Skeletal muscle tissue (tissue), 4 donors: Measurements from ENCODE around the gene TLCD3B. TPM values are rescaled to one million over a fixed set of nuclear protein-coding genes. Genes with fewer than 3 reads are reported as not detected.

Source experiments
- H3K27ac ChIP-seq: one replicate; pipeline ENCODE4 v1.7.0; 2013; ENCODE audit warnings: mild to moderate bottlenecking, low read depth, low read length, inconsistent platforms
- H3K27me3 ChIP-seq, 3 donors: one replicate each; pipeline ENCODE4 v1.7.0; 2013; ENCODE audit warnings: low read length in 3 of 3; ENCODE audit not compliant: control insufficient read depth in 3 of 3, insufficient read depth in 3 of 3
- H3K36me3 ChIP-seq, 3 donors: one replicate each; pipeline ENCODE4 v1.7.0; 2013; ENCODE audit warnings: low read length in 3 of 3; ENCODE audit not compliant: control insufficient read depth in 3 of 3, insufficient read depth in 3 of 3
- H3K4me1 ChIP-seq, 3 donors: one replicate each; pipeline ENCODE4 v1.7.0; 2013; ENCODE audit warnings: low read length in 3 of 3, mild to moderate bottlenecking in 3 of 3; ENCODE audit not compliant: control insufficient read depth in 3 of 3, insufficient read depth in 3 of 3
- H3K4me3 ChIP-seq, 3 donors: one replicate each; pipeline ENCODE4 v1.7.0; 2013; ENCODE audit warnings: low read length in 3 of 3
- H3K9ac ChIP-seq, 3 donors: one replicate each; pipeline ENCODE4 v1.7.0; 2013; ENCODE audit warnings: low read length in 3 of 3, mild to moderate bottlenecking in 3 of 3, moderate library complexity in 2 of 3, low read depth in 1 of 3
- H3K9me3 ChIP-seq, 3 donors: one replicate each; pipeline ENCODE4 v1.7.0; 2013; ENCODE audit warnings: low read length in 3 of 3; ENCODE audit not compliant: control insufficient read depth in 3 of 3
- total RNA-seq: library from RNA; depleted of rRNA; stranded (reverse); fragments of >200 nt; gene quantifications from one replicate; pipeline ENCODE4 v1.2.3, GENCODE V29; 2014
- donor health status: Osteomylitis.

The TLCD3B gene
- total RNA-seq, 1 donor from 2014 or later: 0.52 TPM

- no peaks in the 10 kb centered on the region for H3K9me3 ChIP-seq
- H3K4me1 ChIP-seq: peaks cover 40 to 55% (median 46%) of the 10 kb centered on the region in 3 donors
- peak overlapping the region; percentile 64 for H3K27ac ChIP-seq
- peak overlapping the region; percentile 53 to 75 (median 57) for H3K9ac ChIP-seq
- peaks cover 56 to 67% (median 64%) of the 10 kb centered on the region in 3 donors for H3K36me3 ChIP-seq
- peak overlapping the region; percentile 61 to 65 (median 65) for H3K4me3 ChIP-seq
- H3K27me3 ChIP-seq: no peaks in the 10 kb centered on the region
Observed at GRCh38 chr16:30068750-30069610, 37.9 kb upstream of the TLCD3B start.

GRCh38 chr16:30068333-30068732 is 37.3 kb upstream of the TLCD3B start:
- Histone ChIP-seq H3K27ac (peak overlapping the region; percentile 64), H3K4me1 (peaks cover 46 to 61% (median 52%) of the 10 kb centered on the region in 3 donors), H3K9ac (peak overlapping the region in 2 of 3 donors; percentile 53 to 75), H3K36me3 (peaks cover 56 to 67% (median 64%) of the 10 kb centered on the region in 3 donors), H3K4me3 (peak overlapping the region; percentile 61 to 65 (median 65)), H3K27me3 (no peaks in the 10 kb centered on the region), H3K9me3 (no peaks in the 10 kb centered on the region)

- no peaks in the 10 kb centered on the region for H3K27me3 ChIP-seq
- peaks cover 56 to 67% (median 64%) of the 10 kb centered on the region in 3 donors for H3K36me3 ChIP-seq
- peak overlapping the region; percentile 95 to 99 (median 98) for H3K4me3 ChIP-seq
- H3K27ac ChIP-seq: peak overlapping the region; percentile 99
- H3K9ac ChIP-seq: peak overlapping the region; percentile 1 to 100 (median 98)
- H3K4me1 ChIP-seq: peaks cover 53 to 69% (median 59%) of the 10 kb centered on the region in 3 donors
- no peaks in the 10 kb centered on the region for H3K9me3 ChIP-seq
Observed at GRCh38 chr16:30067584-30067916, 36.5 kb upstream of the TLCD3B start.

- peak overlapping the region; percentile 95 to 99 (median 98) for H3K4me3 ChIP-seq
- H3K4me1 ChIP-seq: peaks cover 54 to 74% (median 60%) of the 10 kb centered on the region in 3 donors
- H3K27me3 ChIP-seq: no peaks in the 10 kb centered on the region
- no peaks in the 10 kb centered on the region for H3K9me3 ChIP-seq
- H3K36me3 ChIP-seq: peaks cover 56 to 61% (median 60%) of the 10 kb centered on the region in 3 donors
- peak overlapping the region; percentile 97 to 100 (median 98) for H3K9ac ChIP-seq
- peak overlapping the region; percentile 99 for H3K27ac ChIP-seq
Observed at GRCh38 chr16:30066761-30067583, 35.9 kb upstream of the TLCD3B start.

DNA sequence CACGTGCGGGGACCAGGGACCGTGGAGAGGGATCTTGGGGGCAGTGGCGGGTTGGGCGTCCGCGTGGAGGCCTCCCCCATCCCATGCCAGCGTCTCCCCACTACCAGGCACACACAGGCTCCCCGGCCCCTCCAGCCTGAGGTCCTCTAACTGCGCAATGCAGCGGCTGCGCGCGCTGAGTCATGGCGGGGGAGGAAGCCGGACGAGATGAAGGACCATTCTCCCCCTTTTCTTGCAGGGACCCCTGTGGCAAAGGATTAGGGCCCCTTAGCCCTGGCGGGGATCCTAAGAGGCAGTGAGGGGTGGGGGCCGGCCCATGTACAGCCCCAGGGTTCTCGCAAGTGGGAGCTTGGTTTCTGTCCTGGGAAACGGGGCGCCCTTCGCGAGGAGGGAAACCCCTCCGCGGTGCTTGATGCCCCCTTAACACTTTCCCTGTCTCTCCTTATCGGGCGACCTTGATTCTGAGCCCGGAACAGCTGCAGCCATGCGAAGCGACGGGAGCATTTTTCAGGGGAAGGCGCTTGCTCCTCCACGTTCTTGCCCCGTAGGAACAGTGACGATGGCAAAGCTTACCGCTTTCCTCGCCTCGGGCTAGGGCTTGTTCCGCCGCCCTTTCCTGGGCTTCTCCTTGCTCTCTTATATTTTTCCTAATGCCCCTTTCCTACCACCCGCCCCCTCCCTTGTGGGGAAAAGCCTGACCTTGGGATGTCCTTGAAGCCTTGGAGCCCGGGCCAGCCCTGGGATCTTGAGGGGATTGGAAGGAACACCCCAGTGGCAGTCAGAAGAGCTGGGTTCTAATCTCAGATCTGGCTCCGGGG is 35.1 kb upstream of the TLCD3B start:
- Histone ChIP-seq H3K4me3 (peak overlapping the region; percentile 95 to 99 (median 98)), H3K9me3 (no peaks in the 10 kb centered on the region), H3K4me1 (peaks cover 58 to 76% (median 65%) of the 10 kb centered on the region in 3 donors), H3K36me3 (peaks cover 49 to 56% (median 53%) of the 10 kb centered on the region in 3 donors), H3K9ac (peak overlapping the region; percentile 97 to 100 (median 98)), H3K27me3 (no peaks in the 10 kb centered on the region), H3K27ac (peak overlapping the region; percentile 99)

DNA sequence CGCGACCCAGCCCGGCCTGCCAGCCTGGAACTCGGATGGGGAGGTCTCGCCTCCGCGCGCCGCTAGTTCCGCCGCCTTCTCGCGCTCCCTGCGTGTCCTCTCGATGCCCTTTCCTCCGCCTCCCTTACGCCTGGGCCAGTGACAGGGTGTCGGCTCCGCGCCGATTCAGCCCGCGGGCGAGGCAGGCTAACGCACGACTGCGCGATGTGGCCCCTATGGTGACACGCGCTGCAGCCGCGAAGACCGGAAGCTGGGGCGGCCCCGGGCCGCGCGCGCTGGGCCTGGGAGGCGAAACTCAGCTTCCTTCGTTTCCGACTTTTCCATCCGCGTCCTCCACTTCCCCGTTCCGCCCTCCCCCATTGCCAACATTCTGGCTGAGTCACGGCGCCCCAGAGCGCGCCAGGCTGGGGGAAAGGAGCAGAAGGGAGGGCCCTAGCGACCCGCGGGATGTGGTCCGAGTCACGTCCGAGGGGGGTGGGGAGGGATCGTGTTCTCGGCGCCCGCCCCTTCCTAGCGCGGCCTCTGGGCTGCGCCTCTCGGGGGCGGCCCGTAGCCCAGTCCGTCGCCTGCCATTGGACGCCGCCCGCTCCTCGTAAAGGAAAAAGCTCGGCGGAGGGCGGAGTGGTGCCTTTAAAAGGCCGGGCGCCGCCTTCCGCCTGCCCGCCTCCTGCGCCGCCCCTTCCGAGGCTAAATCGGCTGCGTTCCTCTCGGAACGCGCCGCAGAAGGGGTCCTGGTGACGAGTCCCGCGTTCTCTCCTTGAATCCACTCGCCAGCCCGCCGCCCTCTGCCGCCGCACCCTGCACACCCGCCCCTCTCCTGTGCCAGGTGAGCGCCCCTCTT is 34.3 kb upstream of the TLCD3B start, which contains the start of gene ALDOA:
Gene ALDOA, plus strand, starts transcription at position 659 of the 841 bp plus-strand sequence. CDS start 1,138 bp downstream, outside the sequence.
- Histone ChIP-seq H3K4me3 (peak within 1 kb of the TSS; percentile 95 to 99 (median 98)), H3K9me3 (no peaks in the 10 kb centered on the region), H3K9ac (peak within 1 kb of the TSS; percentile 98 to 100 (median 98)), H3K4me1 (peaks cover 63 to 77% (median 70%) of the 10 kb centered on the region in 3 donors), H3K27ac (peak within 1 kb of the TSS; percentile 99), H3K27me3 (no peaks in the 10 kb centered on the region), H3K36me3 (peaks cover 41 to 48% (median 45%) of the 10 kb centered on the region in 3 donors)

DNA sequence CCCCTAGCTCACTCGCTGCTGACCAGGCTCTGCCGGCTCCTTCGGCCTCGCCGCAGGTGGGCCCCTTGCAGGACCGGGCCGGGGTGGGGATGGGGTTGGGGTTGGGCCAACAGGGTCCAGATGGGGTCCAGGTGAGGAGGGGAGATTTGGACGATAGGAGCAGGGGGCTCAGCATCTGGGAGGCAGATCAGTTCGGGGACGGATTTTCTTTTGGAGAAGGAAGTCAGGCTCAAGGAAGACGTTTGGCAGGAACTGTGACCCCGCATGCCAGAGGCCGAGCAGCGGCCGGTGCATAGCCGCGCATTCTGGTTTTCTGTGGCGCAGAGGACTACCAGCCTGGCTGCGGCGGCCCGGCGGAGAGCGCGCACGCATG is 33.6 kb upstream of the TLCD3B start:
- Histone ChIP-seq H3K36me3 (peaks cover 35 to 42% (median 39%) of the 10 kb centered on the region in 3 donors), H3K27ac (peak overlapping the region; percentile 99), H3K4me1 (peaks cover 61 to 77% (median 66%) of the 10 kb centered on the region in 3 donors), H3K9ac (peak overlapping the region; percentile 95 to 100 (median 98)), H3K27me3 (no peaks in the 10 kb centered on the region), H3K4me3 (peak overlapping the region; percentile 91 to 99 (median 98)), H3K9me3 (no peaks in the 10 kb centered on the region)

DNA sequence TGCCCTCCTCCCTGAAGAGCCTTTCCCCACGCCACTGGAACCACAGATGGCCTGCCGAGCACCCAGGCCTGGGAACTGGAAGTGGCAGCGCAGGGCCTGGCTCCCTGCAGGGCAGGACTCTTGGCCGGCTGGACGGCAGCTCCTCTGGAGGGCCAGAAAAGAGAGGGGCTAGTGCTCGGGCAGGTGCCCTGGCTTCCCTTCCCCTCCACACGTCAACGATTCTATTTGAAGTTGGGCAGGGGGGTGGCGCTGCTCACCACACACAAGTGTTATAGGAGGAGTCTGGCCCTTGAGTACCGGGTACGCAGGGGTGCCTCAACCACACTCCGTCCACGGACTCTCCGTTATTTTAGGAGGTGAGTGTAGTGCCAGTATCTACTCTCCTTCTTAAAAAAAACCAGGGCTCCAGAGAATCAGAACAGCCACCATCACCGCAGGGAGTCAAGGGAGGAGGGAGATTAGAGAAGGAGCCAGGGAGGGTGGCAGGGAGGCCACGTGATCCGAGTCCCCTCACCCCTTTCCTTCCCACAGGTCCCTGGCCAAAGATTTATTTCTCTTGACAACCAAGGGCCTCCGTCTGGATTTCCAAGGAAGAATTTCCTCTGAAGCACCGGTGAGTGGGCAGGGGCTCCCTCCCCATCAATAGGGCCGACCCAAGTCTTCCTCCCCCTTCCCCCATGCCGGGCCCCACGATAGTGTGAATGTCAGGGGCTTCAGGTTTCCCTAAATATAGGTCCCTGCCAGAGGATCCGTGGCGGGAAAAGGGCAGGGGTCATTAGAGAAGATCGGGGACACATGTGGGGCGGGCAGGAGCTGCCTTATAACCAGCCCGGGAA is 33.0 kb upstream of the TLCD3B start:
- Histone ChIP-seq H3K9ac (peak overlapping the region; percentile 95 to 100 (median 98)), H3K4me3 (peak overlapping the region; percentile 91 to 99 (median 98)), H3K9me3 (no peaks in the 10 kb centered on the region), H3K4me1 (peaks cover 58 to 74% (median 60%) of the 10 kb centered on the region in 3 donors), H3K27me3 (no peaks in the 10 kb centered on the region), H3K36me3 (peaks cover 29 to 36% (median 33%) of the 10 kb centered on the region in 3 donors), H3K27ac (peak overlapping the region; percentile 99)
